ENCODE data around the gene TBL1Y.

DNA sequence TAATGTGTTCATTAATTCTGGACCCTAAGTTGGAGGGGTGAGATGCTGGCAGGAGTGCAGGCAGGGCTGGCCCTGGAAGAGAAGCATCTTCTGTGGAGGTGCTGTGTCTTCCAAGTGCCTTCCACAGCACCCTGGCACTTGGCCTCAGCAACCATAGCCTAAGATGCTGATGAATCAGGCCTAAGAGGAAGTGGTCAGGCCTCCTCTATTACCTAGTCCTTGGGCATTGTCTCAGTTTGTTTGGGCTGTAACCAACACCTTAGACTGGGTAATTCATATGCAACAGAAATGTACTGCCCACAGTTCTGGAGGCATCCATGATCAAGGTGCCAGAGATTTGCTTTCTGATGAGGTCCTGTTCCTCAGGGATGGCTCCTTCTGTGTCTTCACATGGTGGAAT, 128.5 kb downstream of the TBL1Y start:
- TF ChIP-seq, protein P1, sequence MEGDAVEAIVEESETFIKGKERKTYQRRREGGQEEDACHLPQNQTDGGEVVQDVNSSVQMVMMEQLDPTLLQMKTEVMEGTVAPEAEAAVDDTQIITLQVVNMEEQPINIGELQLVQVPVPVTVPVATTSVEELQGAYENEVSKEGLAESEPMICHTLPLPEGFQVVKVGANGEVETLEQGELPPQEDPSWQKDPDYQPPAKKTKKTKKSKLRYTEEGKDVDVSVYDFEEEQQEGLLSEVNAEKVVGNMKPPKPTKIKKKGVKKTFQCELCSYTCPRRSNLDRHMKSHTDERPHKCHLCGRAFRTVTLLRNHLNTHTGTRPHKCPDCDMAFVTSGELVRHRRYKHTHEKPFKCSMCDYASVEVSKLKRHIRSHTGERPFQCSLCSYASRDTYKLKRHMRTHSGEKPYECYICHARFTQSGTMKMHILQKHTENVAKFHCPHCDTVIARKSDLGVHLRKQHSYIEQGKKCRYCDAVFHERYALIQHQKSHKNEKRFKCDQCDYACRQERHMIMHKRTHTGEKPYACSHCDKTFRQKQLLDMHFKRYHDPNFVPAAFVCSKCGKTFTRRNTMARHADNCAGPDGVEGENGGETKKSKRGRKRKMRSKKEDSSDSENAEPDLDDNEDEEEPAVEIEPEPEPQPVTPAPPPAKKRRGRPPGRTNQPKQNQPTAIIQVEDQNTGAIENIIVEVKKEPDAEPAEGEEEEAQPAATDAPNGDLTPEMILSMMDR (IDR thresholded peaks at IDR 0.05), result no peak
- no peak for TF ChIP-seq ZFX (IDR thresholded peaks at IDR 0.05; ENCODE audit: borderline replicate concordance)
